Measurements from ENCODE around the gene EARS2.

Gene EARS2

GRCh38 chr16:23527961-23528643 lies 29.0 kb downstream of the EARS2 start:
- no peak for TF ChIP-seq CTCF (IDR thresholded peaks at IDR 0.05; ENCODE audit: low read length, missing control alignments)

GRCh38 chr16:23524886-23525285 lies 32.3 kb downstream of the EARS2 start:
- H3K4me3 ChIP-seq (replicated peaks; ENCODE audit: low read depth, low read length): no peak overlapping the region
- TF ChIP-seq CTCF (IDR thresholded peaks at IDR 0.05; ENCODE audit: low read length, missing control alignments): no peak

More at GRCh38 chr16:23527961-23528643, 29.0 kb downstream of the EARS2 start:
- DNase-seq (ENCODE audit: low read depth): no peak
- H3K4me3 ChIP-seq (replicated peaks; ENCODE audit: low read depth, low read length): no peak overlapping the region

GRCh38 chr16:23523876-23524385 lies 33.2 kb downstream of the EARS2 start:
- no peak for DNase-seq (ENCODE audit: low read depth)
- TF ChIP-seq CTCF (IDR thresholded peaks at IDR 0.05; ENCODE audit: low read length, missing control alignments): no peak
- no peak overlapping the region for H3K4me3 ChIP-seq (replicated peaks; ENCODE audit: low read depth, low read length)

More at GRCh38 chr16:23524886-23525285, 32.3 kb downstream of the EARS2 start:
- no peak for DNase-seq (ENCODE audit: low read depth)

GRCh38 chr16:23523321-23523720 lies 33.8 kb downstream of the EARS2 start:
- TF ChIP-seq CTCF (IDR thresholded peaks at IDR 0.05; ENCODE audit: low read length, missing control alignments): no peak
- DNase-seq (ENCODE audit: low read depth): no peak
- no peak overlapping the region for H3K4me3 ChIP-seq (replicated peaks; ENCODE audit: low read depth, low read length)

- no peak for DNase-seq (ENCODE audit: low read depth)
- TF ChIP-seq CTCF (IDR thresholded peaks at IDR 0.05; ENCODE audit: low read length, missing control alignments): no peak
- H3K4me3 ChIP-seq (replicated peaks; ENCODE audit: low read depth, low read length): no peak overlapping the region
Observed at GRCh38 chr16:23521965-23522364, 35.2 kb downstream of the EARS2 start.

- no peak for TF ChIP-seq CTCF (IDR thresholded peaks at IDR 0.05; ENCODE audit: low read length, missing control alignments)
- H3K4me3 ChIP-seq (replicated peaks; ENCODE audit: low read depth, low read length): no peak overlapping the region
- DNase-seq (ENCODE audit: low read depth): no peak
Observed at GRCh38 chr16:23521037-23521743, 36.0 kb downstream of the EARS2 start.
